HCT116 (cell line): ENCODE measurements around the gene KREMEN2. TPM values are rescaled to one million over a fixed set of nuclear protein-coding genes. Genes with fewer than 3 reads are reported as not detected.
A peak's percentile ranks its signal among the peaks of the same experiment; 100 is the strongest.

ENCODE experiments used
- ATAC-seq: fragments of 200-7000 bp; cut with Tn5 transposase; 2 replicates; pipeline ENCODE4 v1.9.1; 2020; ENCODE audit warnings: mild to moderate bottlenecking, moderate library complexity
- BruUV-seq: library from RNA; stranded (reverse); fragments of 400-500 nt; replicated peaks from 2 replicates; lab custom pipeline; 2021; lab: Mats Ljungman, UMichigan
- CTCF ChIA-PET: fragments of 300-600 bp; sonication (Branson Sonifier 250); formaldehyde crosslinking; loops from one replicate; lab custom pipeline; 2021; ENCODE audit warnings: antibody characterized with exemption; lab: Charles Lee
- POLR2A ChIA-PET: fragments of 300-600, 350-600 bp; sonication (Branson Sonifier 250); formaldehyde crosslinking; loops from one replicate; lab custom pipeline; 2021; ENCODE audit warnings: antibody characterized with exemption; lab: Charles Lee
- RAD21 ChIA-PET, 2 experiments: fragments of 300-600 bp; sonication (Branson Sonifier 250); formaldehyde crosslinking; loops; one replicate each; lab custom pipeline; 2023; ENCODE audit warnings: low total read pairs in 2 of 2; ENCODE audit not compliant: uncharacterized antibody in 2 of 2, unreplicated experiment in 2 of 2, low non-redundant PET in 1 of 2; lab: Charles Lee
- DNase-seq: peaks from one replicate; pipeline ENCODE4 v3.0.0-alpha.2; 2010; ENCODE audit warnings: low read depth, low spot score
- H2AFZ ChIP-seq: fragments of 200-600 bp; shearing (Covaris generic), sonication (generic); 2 replicates; pipeline ENCODE4 v1.6.1; 2017; ENCODE audit warnings: low read depth, mixed run types, mixed read lengths, antibody characterized with exemption, low read length; ENCODE audit not compliant: poor library complexity, severe bottlenecking
- H3K27ac ChIP-seq: 2 replicates; pipeline ENCODE4 v1.5.1; 2012; ENCODE audit warnings: low read depth, low read length
- H3K27me3 ChIP-seq: fragments of 200-600 bp; sonication (generic); 2 replicates; pipeline ENCODE4 v1.6.1; 2016; ENCODE audit warnings: mixed run types, low read length, mixed read lengths; ENCODE audit not compliant: insufficient read depth
- H3K36me3 ChIP-seq, 2 experiments: fragments of 200-500 bp in 1 of 2; fragments of 200-600 bp in 1 of 2; sonication (Bioruptor generic) in 1 of 2; sonication (generic) in 1 of 2; 2 replicates each; pipeline versions ENCODE4 v1.5.1 to v1.6.1; 2014 to 2016; ENCODE audit warnings: low read length in 2 of 2, inconsistent platforms in 1 of 2, mixed read lengths in 1 of 2, mixed run types in 1 of 2; ENCODE audit not compliant: insufficient read depth in 2 of 2, control insufficient read depth in 1 of 2
- H3K4me1 ChIP-seq, 2 experiments: fragments of 200-600 bp in 1 of 2; sonication (generic) in 1 of 2; 2 replicates each; pipeline versions ENCODE4 v1.5.1 to v1.6.1; 2012 to 2017; ENCODE audit warnings: low read length in 2 of 2, inconsistent platforms in 1 of 2, mild to moderate bottlenecking in 1 of 2, mixed read lengths in 1 of 2, mixed run types in 1 of 2, moderate library complexity in 1 of 2; ENCODE audit not compliant: insufficient read depth in 2 of 2, control insufficient read depth in 1 of 2
- H3K4me2 ChIP-seq: fragments of 200-600 bp; sonication (generic); 2 replicates; pipeline ENCODE4 v1.6.1; 2017; ENCODE audit warnings: mixed run types, low read length, mixed read lengths
- H3K4me3 ChIP-seq, 2 experiments: fragments of 200-600 bp in 1 of 2; sonication (generic) in 1 of 2; replicated peaks in 1 of 2; 2 replicates each; pipeline ENCODE4 v1.5.1; 2011 to 2016; ENCODE audit warnings: low read length in 2 of 2, control low read depth in 1 of 2, low read depth in 1 of 2, mild to moderate bottlenecking in 1 of 2, mixed read lengths in 1 of 2, mixed run types in 1 of 2
- H3K79me2 ChIP-seq: fragments of 200-600 bp; sonication (generic); 2 replicates; pipeline ENCODE4 v1.6.1; 2017; ENCODE audit warnings: mild to moderate bottlenecking, mixed run types, low read length, moderate library complexity, mixed read lengths; ENCODE audit not compliant: insufficient read depth
- H3K9ac ChIP-seq: fragments of 200-600 bp; sonication (generic); 2 replicates; pipeline ENCODE4 v1.6.1; 2016; ENCODE audit warnings: low read length, mixed read lengths
- H3K9me2 ChIP-seq: fragments of 200-600 bp; sonication (generic), shearing (Covaris generic); 2 replicates; pipeline ENCODE4 v1.6.1; 2017; ENCODE audit warnings: mixed run types, mild to moderate bottlenecking, moderate library complexity; ENCODE audit not compliant: insufficient read depth
- H3K9me3 ChIP-seq, 2 experiments: fragments of 200-500 bp in 1 of 2; fragments of 200-600 bp in 1 of 2; sonication (Bioruptor generic) in 1 of 2; sonication (generic) in 1 of 2; 2 replicates each; pipeline ENCODE4 v1.6.1; 2014 to 2017; ENCODE audit warnings: low read length in 2 of 2, mixed read lengths in 2 of 2, inconsistent platforms in 1 of 2, low read depth in 1 of 2, mild to moderate bottlenecking in 1 of 2, mixed run types in 1 of 2, moderate library complexity in 1 of 2; ENCODE audit not compliant: control insufficient read depth in 1 of 2, insufficient read depth in 1 of 2
- H4K20me1 ChIP-seq: fragments of 200-600 bp; sonication (generic), shearing (Covaris generic); 2 replicates; pipeline ENCODE4 v1.6.1; 2017; ENCODE audit warnings: mixed run types, mild to moderate bottlenecking, moderate library complexity; ENCODE audit not compliant: insufficient read depth
- CBX3 ChIP-seq: IDR thresholded peaks from 2 replicates; pipeline ENCODE4 v1.6.1; 2012; ENCODE audit warnings: low read depth
- CEBPB ChIP-seq: IDR thresholded peaks from 2 replicates; pipeline ENCODE4 v1.6.1; 2012; ENCODE audit warnings: low read depth
- EGR1 ChIP-seq: IDR thresholded peaks from 2 replicates; pipeline ENCODE4 v1.6.1; 2012; ENCODE audit warnings: low read depth
- ELF1 ChIP-seq: IDR thresholded peaks from 2 replicates; pipeline ENCODE4 v1.6.1; 2012; ENCODE audit warnings: low read depth, borderline replicate concordance
- EZH2 ChIP-seq: fragments of 200-600 bp; sonication (generic); IDR thresholded peaks from 2 replicates; pipeline ENCODE4 v1.6.1; 2017; ENCODE audit warnings: antibody characterized with exemption, mixed run types
- SIN3A ChIP-seq: IDR thresholded peaks from 2 replicates; pipeline ENCODE4 v1.6.1; 2012; ENCODE audit warnings: low read depth
- SP1 ChIP-seq: IDR thresholded peaks from 2 replicates; pipeline ENCODE4 v1.6.1; 2012; ENCODE audit warnings: low read depth
- ZFX ChIP-seq: fragments of 450-650 bp; IDR thresholded peaks from 2 replicates; pipeline ENCODE4 v1.6.1; 2017
- intact Hi-C: fragments of 100-400 bp; cut with micrococcal nuclease; formaldehyde crosslinking; loops from 2 replicates; pipeline ENCODE4 v1.10.0; 2022
- total RNA-seq: library from RNA; stranded (reverse); gene quantifications from one replicate; pipeline ENCODE4 v1.2.1, GENCODE V29; 2021; ENCODE audit not compliant: unreplicated experiment
- TF ChIP-seq, protein P1 (sequence below): IDR thresholded peaks from 2 replicates; pipeline ENCODE4 v1.6.1; 2011; ENCODE audit warnings: mild to moderate bottlenecking, low read length, moderate library complexity; ENCODE audit not compliant: insufficient replicate concordance; ENCODE audit errors: extremely low read depth
- TF ChIP-seq, protein P2 (sequence below), 3 experiments: fragments of 200-600 bp in 1 of 3; sonication (generic) in 1 of 3; IDR thresholded peaks in 2 of 3; conservative IDR thresholded peaks in 1 of 3; 2 replicates each; pipeline ENCODE4 v1.5.1; 2012 to 2017; ENCODE audit warnings: low read depth in 2 of 3, low read length in 2 of 3, antibody characterized with exemption in 1 of 3, borderline replicate concordance in 1 of 3, control low read depth in 1 of 3, mild to moderate bottlenecking in 1 of 3, mixed read lengths in 1 of 3, mixed run types in 1 of 3, moderate library complexity in 1 of 3; ENCODE audit not compliant: insufficient read depth in 1 of 3
- TF ChIP-seq, protein P3 (sequence below): IDR thresholded peaks from 2 replicates; pipeline ENCODE4 v1.6.1; 2012

Gene KREMEN2
- total RNA-seq, 1 experiment from 2014 or later: 14.1 TPM

DNA sequence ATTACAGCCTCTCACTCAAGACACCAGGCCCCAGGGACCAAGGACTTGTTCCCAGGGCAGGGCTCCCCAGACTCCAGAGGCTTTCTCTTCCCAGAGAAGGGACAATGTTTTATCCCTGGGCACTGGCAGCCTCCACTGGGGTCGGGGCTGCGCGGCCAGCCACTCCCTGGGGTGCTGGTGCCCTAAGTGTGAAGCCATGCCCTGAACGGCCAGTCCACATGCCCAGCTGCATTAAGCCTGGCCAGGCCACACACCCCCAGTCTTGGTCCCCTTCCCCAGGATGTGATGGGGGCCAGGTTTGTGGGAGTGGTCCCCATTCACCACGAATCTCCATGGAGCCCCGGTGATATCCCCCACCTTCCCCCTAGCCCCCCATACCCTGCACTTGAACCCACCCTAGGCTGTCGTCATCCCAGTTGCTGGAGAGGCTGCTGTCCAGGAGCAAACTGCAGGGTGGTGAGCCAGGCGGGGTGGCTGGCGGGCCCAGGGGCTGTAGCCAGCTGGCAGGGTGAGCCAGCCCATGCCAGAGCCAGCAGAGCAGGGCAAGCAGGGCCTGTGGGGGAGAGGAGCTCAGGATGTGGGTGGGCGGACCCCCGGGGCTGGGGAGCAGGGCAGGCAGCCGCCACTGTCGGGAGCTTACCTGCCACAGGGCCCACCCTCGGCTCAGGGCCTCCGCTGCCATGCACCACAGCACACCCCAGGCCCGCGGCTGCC, 9.7 kb downstream of the KREMEN2 start:
- no TSS peak for BruUV-seq
- H3K27me3 ChIP-seq: no peaks in the 10 kb centered on the region
- peaks cover 68% of the 10 kb centered on the region for H3K79me2 ChIP-seq
- CTCF ChIA-PET: no interaction called here
- H3K9ac ChIP-seq: no peak overlapping the region
- H4K20me1 ChIP-seq: peaks cover 6% of the 10 kb centered on the region; the same call in 1 of the 2 replicates
- DNase-seq: no peak
- no peak overlapping the region for H3K4me3 ChIP-seq
- no peak for TF ChIP-seq CEBPB
- no peak for TF ChIP-seq CBX3
- TF ChIP-seq ELF1: no peak
- TF ChIP-seq, protein P1, sequence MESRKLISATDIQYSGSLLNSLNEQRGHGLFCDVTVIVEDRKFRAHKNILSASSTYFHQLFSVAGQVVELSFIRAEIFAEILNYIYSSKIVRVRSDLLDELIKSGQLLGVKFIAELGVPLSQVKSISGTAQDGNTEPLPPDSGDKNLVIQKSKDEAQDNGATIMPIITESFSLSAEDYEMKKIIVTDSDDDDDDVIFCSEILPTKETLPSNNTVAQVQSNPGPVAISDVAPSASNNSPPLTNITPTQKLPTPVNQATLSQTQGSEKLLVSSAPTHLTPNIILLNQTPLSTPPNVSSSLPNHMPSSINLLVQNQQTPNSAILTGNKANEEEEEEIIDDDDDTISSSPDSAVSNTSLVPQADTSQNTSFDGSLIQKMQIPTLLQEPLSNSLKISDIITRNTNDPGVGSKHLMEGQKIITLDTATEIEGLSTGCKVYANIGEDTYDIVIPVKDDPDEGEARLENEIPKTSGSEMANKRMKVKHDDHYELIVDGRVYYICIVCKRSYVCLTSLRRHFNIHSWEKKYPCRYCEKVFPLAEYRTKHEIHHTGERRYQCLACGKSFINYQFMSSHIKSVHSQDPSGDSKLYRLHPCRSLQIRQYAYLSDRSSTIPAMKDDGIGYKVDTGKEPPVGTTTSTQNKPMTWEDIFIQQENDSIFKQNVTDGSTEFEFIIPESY: no peak
- TF ChIP-seq, protein P2, sequence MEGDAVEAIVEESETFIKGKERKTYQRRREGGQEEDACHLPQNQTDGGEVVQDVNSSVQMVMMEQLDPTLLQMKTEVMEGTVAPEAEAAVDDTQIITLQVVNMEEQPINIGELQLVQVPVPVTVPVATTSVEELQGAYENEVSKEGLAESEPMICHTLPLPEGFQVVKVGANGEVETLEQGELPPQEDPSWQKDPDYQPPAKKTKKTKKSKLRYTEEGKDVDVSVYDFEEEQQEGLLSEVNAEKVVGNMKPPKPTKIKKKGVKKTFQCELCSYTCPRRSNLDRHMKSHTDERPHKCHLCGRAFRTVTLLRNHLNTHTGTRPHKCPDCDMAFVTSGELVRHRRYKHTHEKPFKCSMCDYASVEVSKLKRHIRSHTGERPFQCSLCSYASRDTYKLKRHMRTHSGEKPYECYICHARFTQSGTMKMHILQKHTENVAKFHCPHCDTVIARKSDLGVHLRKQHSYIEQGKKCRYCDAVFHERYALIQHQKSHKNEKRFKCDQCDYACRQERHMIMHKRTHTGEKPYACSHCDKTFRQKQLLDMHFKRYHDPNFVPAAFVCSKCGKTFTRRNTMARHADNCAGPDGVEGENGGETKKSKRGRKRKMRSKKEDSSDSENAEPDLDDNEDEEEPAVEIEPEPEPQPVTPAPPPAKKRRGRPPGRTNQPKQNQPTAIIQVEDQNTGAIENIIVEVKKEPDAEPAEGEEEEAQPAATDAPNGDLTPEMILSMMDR (IDR thresholded peaks at IDR 0.05 in 2 of 3, conservative IDR thresholded peaks at IDR 0.05 in 1 of 3; ENCODE audit: borderline replicate concordance in 1 of 3, insufficient read depth in 1 of 3, low read depth in 2 of 3, low read length in 2 of 3): no peak
- TF ChIP-seq EGR1: no peak
- no peak for TF ChIP-seq SP1
- TF ChIP-seq EZH2: no peak
- TF ChIP-seq ZFX: no peak
- TF ChIP-seq, protein P3, sequence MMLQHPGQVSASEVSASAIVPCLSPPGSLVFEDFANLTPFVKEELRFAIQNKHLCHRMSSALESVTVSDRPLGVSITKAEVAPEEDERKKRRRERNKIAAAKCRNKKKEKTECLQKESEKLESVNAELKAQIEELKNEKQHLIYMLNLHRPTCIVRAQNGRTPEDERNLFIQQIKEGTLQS: no peak
- no peak for TF ChIP-seq SIN3A
- intact Hi-C loops: no loop called here
- ATAC-seq: no peak
- no peaks in the 10 kb centered on the region for H3K9me2 ChIP-seq
- H3K36me3 ChIP-seq: peaks cover 5 to 40% of the 10 kb centered on the region in 2 experiments; a peak in 3 of 4 replicates
- H3K27ac ChIP-seq: peak overlapping the region; percentile 95; the same call in 1 of the 2 replicates
- no peak overlapping the region for H2AFZ ChIP-seq
- RAD21 ChIA-PET: no interaction called here
- H3K9me3 ChIP-seq: no peaks in the 10 kb centered on the region
- peaks cover 7 to 27% of the 10 kb centered on the region in 2 experiments; a peak in 3 of 4 replicates for H3K4me1 ChIP-seq
- no peak overlapping the region for H3K4me2 ChIP-seq
- POLR2A ChIA-PET: interaction anchor here (1.0 kb wide), 1 partner anchor 55 kb away, joined by 3 read pairs; no protein-coding TSS in a partner anchor
